Right lobe of liver (tissue), 6 donors: Measurements from ENCODE around the gene C4orf17. TPM values are rescaled to one million over a fixed set of nuclear protein-coding genes. Genes with fewer than 3 reads are reported as not detected.
"Not testable (repeated sequence)": the region's sequence is repeated elsewhere in the genome, so short reads cannot be mapped to it uniquely, and the experiment has no call there.

ENCODE experiments used
- ATAC-seq, 4 donors: fragments of 200-7000 bp; cut with Tn5 transposase; one replicate each; pipeline ENCODE4 v1.9.1; 2020; ENCODE audit warnings: mild to moderate bottlenecking in 4 of 4, moderate library complexity in 4 of 4
- DNase-seq, 3 donors: peaks; one replicate each; pipeline ENCODE4 v3.0.0-alpha.2; 2020
- H3K27ac ChIP-seq, 3 donors: fragments of 200-600 bp; one replicate each; pipeline ENCODE4 v1.8.0; 2022
- H3K27me3 ChIP-seq, 2 donors: fragments of 200-600 bp; one replicate each; pipeline ENCODE4 v1.8.0; 2022
- H3K36me3 ChIP-seq, 4 donors: fragments of 200-600 bp; sonication (generic) in 1 of 4; one replicate each; pipeline versions ENCODE4 v1.5.1 to v1.8.0; 2017 to 2022; ENCODE audit warnings: control low read depth in 1 of 4
- H3K4me1 ChIP-seq, 4 donors: fragments of 200-600 bp; sonication (generic) in 1 of 4; one replicate each; pipeline versions ENCODE4 v1.5.1 to v1.8.0; 2017 to 2022; ENCODE audit warnings: control low read depth in 1 of 4
- H3K4me3 ChIP-seq, 3 donors: fragments of 200-600 bp; one replicate each; pipeline ENCODE4 v1.8.0; 2022
- H3K9me3 ChIP-seq, 4 donors: fragments of 200-600 bp; sonication (generic) in 1 of 4; one replicate each; pipeline versions ENCODE4 v1.5.1 to v1.8.0; 2017 to 2022; ENCODE audit warnings: control low read depth in 1 of 4
- POLR2A ChIP-seq: fragments of 450-650 bp; IDR thresholded peaks from one replicate; pipeline ENCODE4 v1.6.1; 2017; ENCODE audit warnings: antibody characterized with exemption, mild to moderate bottlenecking
- WGBS: methylation state at CpG from one replicate; pipeline ENCODE4 v1.1.6; 2018; ENCODE audit warnings: low coverage, low lambda C conversion rate; ENCODE audit not compliant: insufficient coverage; ENCODE audit errors: missing lambda C conversion rate; 5-methylcytosine and 5-hydroxymethylcytosine counted together
- intact Hi-C, 2 donors: fragments of 100-400 bp; cut with DNase I; formaldehyde crosslinking; loops; one replicate each; pipeline versions ENCODE4 v1.11.2 to v1.14.1; 2022
- total RNA-seq, 6 experiments: library from RNA; depleted of rRNA in 2 of 6; stranded (reverse); fragments of >200 nt in 2 of 6; fragmentation: NEBNext Ultra II Directional in 3 of 6; extraction: Animal tissue kit (Norgen Biotek cat#: 25700) in 3 of 6; gene quantifications; one replicate each; pipeline versions ENCODE4 v1.1.0 to v1.2.4, GENCODE V29; 2016 to 2023
- TF ChIP-seq, protein P1 (sequence below), 4 donors: fragments of 200-600 bp in 3 of 4; fragments of 450-650 bp in 1 of 4; IDR thresholded peaks; one replicate each; pipeline versions ENCODE4 v1.5.1 to v1.8.0; 2016 to 2022; ENCODE audit warnings: antibody characterized with exemption in 4 of 4, mild to moderate bottlenecking in 2 of 4
- donor health status: DM: no; HTN: yes; CAD: no.
- donor health status: DM: no; HTN: no; CAD: no.
- donor health status: DM: no; HTN: no; CAD: no.
- donor health status: DM: no; HTN: yes; CAD: no.
- donor health status: DM: no; HTN: yes; CAD: no.

C4orf17 gene
- total RNA-seq, 6 experiments from 2014 or later, result not detected

DNA sequence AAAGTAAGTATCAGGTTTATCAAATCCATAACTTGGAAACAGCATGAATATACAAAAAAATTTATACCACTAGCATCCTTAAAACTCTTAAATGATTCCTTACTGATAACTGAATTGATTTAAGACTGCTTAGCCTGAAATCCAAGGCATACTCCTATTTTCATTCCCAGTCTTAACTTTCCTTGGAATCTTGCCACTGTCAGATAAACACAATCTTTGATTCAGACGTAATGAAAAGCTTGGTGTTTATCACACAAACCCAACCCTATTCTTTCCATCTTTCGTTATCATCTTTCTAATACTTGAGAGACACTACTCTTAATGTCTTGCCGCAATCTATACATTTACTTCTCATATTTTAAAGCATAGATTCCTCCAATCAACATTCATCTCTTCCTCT lies 19.1 kb downstream of the C4orf17 start:
- DNase-seq (no peak), ATAC-seq (no peak)
- no peaks in the 10 kb centered on the region for H3K4me1 ChIP-seq
- no peaks in the 10 kb centered on the region for H3K27me3 ChIP-seq
- 52% methylated on average over 3 of the region's 3 CpGs for WGBS
- no peak for TF ChIP-seq POLR2A
- TF ChIP-seq, protein P1, sequence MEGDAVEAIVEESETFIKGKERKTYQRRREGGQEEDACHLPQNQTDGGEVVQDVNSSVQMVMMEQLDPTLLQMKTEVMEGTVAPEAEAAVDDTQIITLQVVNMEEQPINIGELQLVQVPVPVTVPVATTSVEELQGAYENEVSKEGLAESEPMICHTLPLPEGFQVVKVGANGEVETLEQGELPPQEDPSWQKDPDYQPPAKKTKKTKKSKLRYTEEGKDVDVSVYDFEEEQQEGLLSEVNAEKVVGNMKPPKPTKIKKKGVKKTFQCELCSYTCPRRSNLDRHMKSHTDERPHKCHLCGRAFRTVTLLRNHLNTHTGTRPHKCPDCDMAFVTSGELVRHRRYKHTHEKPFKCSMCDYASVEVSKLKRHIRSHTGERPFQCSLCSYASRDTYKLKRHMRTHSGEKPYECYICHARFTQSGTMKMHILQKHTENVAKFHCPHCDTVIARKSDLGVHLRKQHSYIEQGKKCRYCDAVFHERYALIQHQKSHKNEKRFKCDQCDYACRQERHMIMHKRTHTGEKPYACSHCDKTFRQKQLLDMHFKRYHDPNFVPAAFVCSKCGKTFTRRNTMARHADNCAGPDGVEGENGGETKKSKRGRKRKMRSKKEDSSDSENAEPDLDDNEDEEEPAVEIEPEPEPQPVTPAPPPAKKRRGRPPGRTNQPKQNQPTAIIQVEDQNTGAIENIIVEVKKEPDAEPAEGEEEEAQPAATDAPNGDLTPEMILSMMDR (IDR thresholded peaks at IDR 0.05), result no peak
- H3K36me3 ChIP-seq, result no peaks in the 10 kb centered on the region
- H3K4me3 ChIP-seq, result no peak overlapping the region
- no peaks in the 10 kb centered on the region for H3K9me3 ChIP-seq
- H3K27ac ChIP-seq, result no peak overlapping the region
- intact Hi-C loops, result no loop called here

DNA sequence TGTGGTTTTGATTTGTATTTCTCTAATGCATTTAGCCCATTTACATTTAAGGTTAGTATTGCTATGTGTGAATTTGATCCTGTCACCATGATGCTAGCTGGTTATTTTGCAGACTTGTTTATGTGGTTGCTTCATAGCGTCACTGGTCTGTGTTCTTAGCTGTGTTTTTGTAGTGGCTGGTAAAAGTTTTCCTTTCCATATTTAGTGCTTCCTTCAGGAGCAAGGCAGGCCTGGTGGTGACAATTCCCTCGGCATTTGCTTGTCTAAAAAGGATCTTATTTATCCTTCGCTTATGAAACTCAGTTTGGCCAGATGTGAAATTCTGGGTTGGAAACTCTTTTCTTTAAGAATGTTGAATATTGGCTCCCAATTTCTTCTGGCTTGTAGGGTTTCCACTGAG lies 23.9 kb downstream of the C4orf17 start:
- DNase-seq, ATAC-seq, H3K27me3 ChIP-seq, H3K27ac ChIP-seq, H3K36me3 ChIP-seq, intact Hi-C loops, H3K4me1 ChIP-seq, H3K4me3 ChIP-seq, H3K9me3 ChIP-seq: not testable (repeated sequence)
- WGBS, result 85% methylated on average over 3 of the region's 3 CpGs

DNA sequence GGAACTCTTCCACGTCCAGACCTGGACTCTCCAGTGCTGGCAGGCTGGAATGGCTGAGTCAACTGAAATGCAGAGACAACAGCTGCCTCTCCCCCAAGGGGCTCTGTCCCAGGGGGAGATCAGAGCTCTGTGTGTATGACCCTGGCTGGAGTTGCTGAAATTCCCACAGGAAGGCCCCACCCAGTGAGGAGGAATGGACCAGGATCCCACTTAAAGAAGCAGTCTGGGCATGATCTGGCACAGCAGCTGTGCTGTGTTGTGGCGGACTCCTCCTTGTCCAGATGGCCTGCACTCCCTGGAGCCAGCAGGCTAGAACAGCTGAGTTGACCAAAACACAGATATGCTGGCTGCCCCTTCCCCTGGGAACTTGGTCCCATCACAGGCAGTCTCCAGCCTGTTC lies 25.4 kb downstream of the C4orf17 start:
- no peak for DNase-seq
- peak in 1 of 4 donors; percentile 17 for ATAC-seq

DNA sequence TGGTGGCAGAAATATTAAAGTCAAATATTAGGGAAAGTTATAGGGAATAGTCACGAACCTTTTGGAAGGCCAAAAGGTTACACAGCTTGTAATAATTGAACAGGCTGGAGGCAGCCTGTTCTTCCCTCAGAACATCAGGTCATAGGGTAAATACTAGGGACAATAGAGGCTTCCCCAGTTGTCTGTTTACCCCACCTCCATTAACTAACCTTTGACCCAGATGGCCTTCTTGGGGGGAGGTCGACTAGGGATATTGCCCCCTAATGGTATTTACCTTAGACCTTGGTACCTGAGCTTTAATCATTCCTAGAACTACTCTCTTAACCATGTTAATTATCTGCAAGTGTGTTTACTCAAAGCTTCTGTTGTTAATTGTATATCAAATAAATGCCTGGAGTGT lies 26.0 kb downstream of the C4orf17 start:
- ATAC-seq (peak in 1 of 4 donors; percentile 35), DNase-seq (no peak)
- WGBS, result 31% methylated on average over 2 of the region's 2 CpGs
- no peak overlapping the region for H3K27ac ChIP-seq
- no peaks in the 10 kb centered on the region for H3K9me3 ChIP-seq
- H3K4me1 ChIP-seq, result peaks cover 0 to 8% (median 4%) of the 10 kb centered on the region in 4 donors
- H3K4me3 ChIP-seq, result no peak overlapping the region
- no peaks in the 10 kb centered on the region for H3K36me3 ChIP-seq
- H3K27me3 ChIP-seq, result no peaks in the 10 kb centered on the region
- intact Hi-C loops, result no loop called here
- TF ChIP-seq, protein P1 (IDR thresholded peaks at IDR 0.05), result no peak
- no peak for TF ChIP-seq POLR2A

More for the DNA sequence above, 25.4 kb downstream of the C4orf17 start:
- WGBS, result no CpG with 5 or more reads among the region's 2 CpGs
- H3K4me3 ChIP-seq, result no peak overlapping the region
- H3K27me3 ChIP-seq, result no peaks in the 10 kb centered on the region
- no peaks in the 10 kb centered on the region for H3K9me3 ChIP-seq
- no peak for TF ChIP-seq POLR2A
- TF ChIP-seq, protein P1 (IDR thresholded peaks at IDR 0.05), result no peak
- H3K36me3 ChIP-seq, result no peaks in the 10 kb centered on the region
- H3K4me1 ChIP-seq, result peaks cover 0 to 8% (median 4%) of the 10 kb centered on the region in 4 donors
- no peak overlapping the region for H3K27ac ChIP-seq
- intact Hi-C loops, result no loop called here

DNA sequence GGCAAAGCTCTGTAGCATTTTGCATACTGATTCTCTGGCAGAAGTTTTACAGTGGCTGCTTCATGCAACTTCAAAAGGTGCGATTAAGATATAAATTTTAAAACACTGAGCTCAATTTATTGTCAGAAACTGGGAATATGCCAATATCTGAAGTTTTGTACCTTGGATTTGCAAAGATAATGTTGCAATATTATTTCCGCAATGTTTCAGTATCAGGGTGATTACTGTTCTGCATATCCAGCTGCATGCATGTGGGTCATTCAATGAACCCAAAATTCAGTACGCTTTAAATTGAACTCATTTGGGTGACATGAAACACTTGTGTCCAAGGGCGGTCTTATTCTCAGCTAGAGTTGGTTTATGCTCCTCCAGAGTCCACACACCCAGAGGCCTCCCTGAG lies 26.9 kb downstream of the C4orf17 start:
- intact Hi-C loops, result no loop called here
- WGBS, result 41% methylated on average over 4 of the region's 4 CpGs
- H3K4me1 ChIP-seq, result peaks cover 0 to 8% (median 4%) of the 10 kb centered on the region in 4 donors

More for the DNA sequence above, 26.9 kb downstream of the C4orf17 start:
- no peak overlapping the region for H3K4me3 ChIP-seq
- no peaks in the 10 kb centered on the region for H3K36me3 ChIP-seq
- TF ChIP-seq, protein P1 (IDR thresholded peaks at IDR 0.05), result no peak
- no peak for TF ChIP-seq POLR2A
- no peak overlapping the region for H3K27ac ChIP-seq
- no peaks in the 10 kb centered on the region for H3K9me3 ChIP-seq
- ATAC-seq (peak; percentile 31 to 75 (median 60)), DNase-seq (no peak)
- H3K27me3 ChIP-seq, result no peaks in the 10 kb centered on the region
